Transverse colon (tissue), 4 donors: ENCODE measurements around the gene HSDL2. TPM values are rescaled to one million over a fixed set of nuclear protein-coding genes. Genes with fewer than 3 reads are reported as not detected.
"Not testable (repeated sequence)": the region's sequence is repeated elsewhere in the genome, so short reads cannot be mapped to it uniquely, and the experiment has no call there.

Experiments
- DNase-seq: peaks from one replicate; pipeline ENCODE4 v3.0.0-alpha.2; 2019
- H3K27ac ChIP-seq, 4 donors: fragments of 200-600 bp; sonication (generic); 2 replicates each; pipeline ENCODE4 v1.5.1; 2016 to 2018; ENCODE audit warnings: inconsistent platforms in 4 of 4
- H3K27me3 ChIP-seq: fragments of 200-600 bp; sonication (generic); 2 replicates; pipeline ENCODE4 v1.5.1; 2017; ENCODE audit warnings: inconsistent platforms
- H3K36me3 ChIP-seq, 4 donors: fragments of 200-600 bp; sonication (generic); 2 replicates each; pipeline ENCODE4 v1.5.1; 2017 to 2019; ENCODE audit warnings: inconsistent platforms in 4 of 4
- H3K4me1 ChIP-seq, 4 donors: fragments of 200-600 bp; sonication (generic); 2 replicates each; pipeline ENCODE4 v1.5.1; 2017 to 2020; ENCODE audit warnings: inconsistent platforms in 4 of 4
- H3K4me3 ChIP-seq, 4 donors: fragments of 200-600 bp; sonication (generic); 1 replicate in 1 of 4; 2 replicates in 3 of 4; pipeline versions ENCODE4 v1.5.1 to v1.6.1; 2017 to 2019; ENCODE audit warnings: inconsistent platforms in 4 of 4
- H3K9me3 ChIP-seq, 2 donors: fragments of 200-600 bp; sonication (generic); 2 replicates each; pipeline ENCODE4 v1.5.1; 2017 to 2019; ENCODE audit warnings: inconsistent platforms in 2 of 2
- EP300 ChIP-seq: sonication (generic); formaldehyde crosslinking; IDR thresholded peaks from one replicate; pipeline ENCODE4 v1.6.1; 2017; ENCODE audit warnings: antibody characterized with exemption, low read depth
- POLR2A ChIP-seq: fragments of 450-650 bp; IDR thresholded peaks from one replicate; pipeline ENCODE4 v1.6.1; 2016; ENCODE audit warnings: antibody characterized with exemption, mild to moderate bottlenecking, moderate library complexity
- POLR2AphosphoS5 ChIP-seq, 3 donors: sonication (generic); formaldehyde crosslinking; IDR thresholded peaks; one replicate each; pipeline ENCODE4 v1.6.1; 2016; ENCODE audit warnings: antibody characterized with exemption in 3 of 3
- WGBS, 2 donors: methylation state at CpG; one replicate each; pipeline ENCODE4 v1.1.5; 2018; ENCODE audit warnings: low coverage in 1 of 2; 5-methylcytosine and 5-hydroxymethylcytosine counted together
- in situ Hi-C, 4 donors: fragments of 200-750 bp; cut with MboI; loops; one replicate each; pipeline versions ENCODE4 v1.15.0 to v1.15.1; 2017; ENCODE audit warnings: low sequenced_read_pairs in 3 of 4, low pct_ligation_motif_present in 1 of 4, low pct_unique_long_range_greater_than_20kb in 1 of 4
- intact Hi-C: fragments of 100-400 bp; cut with DNase I; formaldehyde crosslinking; loops from one replicate; pipeline ENCODE4 v1.15.1; 2023; ENCODE audit warnings: low total_unique reads
- total RNA-seq, 4 donors: library from RNA; depleted of rRNA; stranded (reverse); fragments of >200 nt; gene quantifications; one replicate each; pipeline ENCODE4 v1.1.0, GENCODE V29; 2016
- TF ChIP-seq, protein P1 (sequence below), 5 experiments: fragments of 200-600 bp in 3 of 5; fragments of 450-650 bp in 2 of 5; sonication (generic) in 3 of 5; IDR thresholded peaks; 1 replicate in 2 of 5; 2 replicates in 3 of 5; pipeline ENCODE4 v1.5.1; 2016 to 2017; ENCODE audit warnings: antibody characterized with exemption in 5 of 5, inconsistent platforms in 3 of 5, mild to moderate bottlenecking in 2 of 5, moderate library complexity in 1 of 5

Gene HSDL2
- total RNA-seq, 4 donors from 2014 or later = 24.9 to 46.4 (median 28.8) TPM

DNA sequence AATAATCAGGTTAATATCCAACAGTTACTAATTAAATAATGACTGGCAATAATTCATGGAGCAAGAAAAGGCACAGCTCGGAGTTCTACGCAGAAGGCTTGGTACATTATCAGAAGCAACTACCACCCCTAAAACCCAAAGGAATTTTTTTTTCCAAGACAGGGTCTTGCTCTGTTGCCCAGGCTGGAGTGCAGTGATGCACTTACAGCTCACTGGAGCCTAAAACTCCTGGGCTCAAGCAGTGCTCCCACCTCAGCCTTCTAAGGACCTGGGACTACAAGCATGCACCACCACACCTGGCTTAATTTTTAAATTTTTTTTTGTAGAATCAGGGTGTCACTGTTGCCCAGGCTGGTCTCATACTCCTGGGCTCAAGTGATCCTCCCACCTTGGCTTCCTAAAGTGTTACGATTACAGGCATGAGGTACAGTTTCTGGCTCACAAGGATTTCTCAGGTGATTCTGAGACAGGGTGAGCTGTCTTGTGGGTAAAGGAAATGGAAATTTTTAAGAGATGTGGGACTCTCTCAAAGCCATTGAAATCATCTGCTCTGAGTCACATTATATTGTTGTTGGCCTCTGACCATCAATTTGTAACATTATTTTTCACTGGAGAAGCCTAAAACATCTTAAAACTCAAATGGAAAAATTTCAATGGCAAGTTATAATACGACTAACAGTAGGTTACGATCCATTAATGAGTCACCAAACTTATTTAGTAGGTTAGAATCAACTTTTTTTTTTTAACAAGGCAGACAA is 19.7 kb upstream of the HSDL2 start:
- no peaks in the 10 kb centered on the region for H3K4me1 ChIP-seq
- no peak for DNase-seq
- H3K36me3 ChIP-seq = no peaks in the 10 kb centered on the region
- WGBS, 2 donors = 73 to 87% methylated on average over 5 of the region's 5 CpGs
- no peaks in the 10 kb centered on the region for H3K9me3 ChIP-seq
- in situ Hi-C loops = loop anchor here in 3 of 4 donors (5.0 to 25.0 kb wide), 5 partner anchors 265 to 723 kb away; partner anchors contain the start of genes DNAJC25 (in 1 of the 3) and UGCG (in 1 of the 3)
- no peak overlapping the region for H3K27ac ChIP-seq
- TF ChIP-seq POLR2A (no peak), POLR2AphosphoS5 (IDR thresholded peaks at IDR 0.05) (no peak), EP300 (no peak)
- TF ChIP-seq, protein P1, sequence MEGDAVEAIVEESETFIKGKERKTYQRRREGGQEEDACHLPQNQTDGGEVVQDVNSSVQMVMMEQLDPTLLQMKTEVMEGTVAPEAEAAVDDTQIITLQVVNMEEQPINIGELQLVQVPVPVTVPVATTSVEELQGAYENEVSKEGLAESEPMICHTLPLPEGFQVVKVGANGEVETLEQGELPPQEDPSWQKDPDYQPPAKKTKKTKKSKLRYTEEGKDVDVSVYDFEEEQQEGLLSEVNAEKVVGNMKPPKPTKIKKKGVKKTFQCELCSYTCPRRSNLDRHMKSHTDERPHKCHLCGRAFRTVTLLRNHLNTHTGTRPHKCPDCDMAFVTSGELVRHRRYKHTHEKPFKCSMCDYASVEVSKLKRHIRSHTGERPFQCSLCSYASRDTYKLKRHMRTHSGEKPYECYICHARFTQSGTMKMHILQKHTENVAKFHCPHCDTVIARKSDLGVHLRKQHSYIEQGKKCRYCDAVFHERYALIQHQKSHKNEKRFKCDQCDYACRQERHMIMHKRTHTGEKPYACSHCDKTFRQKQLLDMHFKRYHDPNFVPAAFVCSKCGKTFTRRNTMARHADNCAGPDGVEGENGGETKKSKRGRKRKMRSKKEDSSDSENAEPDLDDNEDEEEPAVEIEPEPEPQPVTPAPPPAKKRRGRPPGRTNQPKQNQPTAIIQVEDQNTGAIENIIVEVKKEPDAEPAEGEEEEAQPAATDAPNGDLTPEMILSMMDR (IDR thresholded peaks at IDR 0.05) = no peak
- intact Hi-C loops = loop anchor here (5.0 kb wide), 1 partner anchor 263 kb away; no protein-coding TSS in a partner anchor
- no peaks in the 10 kb centered on the region for H3K27me3 ChIP-seq
- H3K4me3 ChIP-seq = no peak overlapping the region

DNA sequence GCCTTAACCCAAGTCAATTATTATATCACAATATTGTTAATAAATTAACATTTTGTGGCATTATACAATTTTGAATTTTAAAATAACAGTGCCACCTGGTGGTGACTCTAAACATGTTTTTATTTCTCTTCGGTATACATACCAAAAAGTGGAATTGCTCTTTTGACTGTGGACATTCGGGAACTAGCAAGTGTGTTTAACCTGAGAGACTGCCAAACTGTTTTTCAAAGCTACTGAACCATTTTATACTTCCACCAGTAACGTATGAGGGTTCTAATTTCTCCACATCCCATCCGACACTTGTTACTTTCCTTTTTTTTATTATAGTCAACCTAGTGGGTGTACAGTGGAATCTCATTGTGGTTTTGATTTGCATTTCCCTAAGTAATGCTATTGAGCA is 18.3 kb upstream of the HSDL2 start:
- H3K27me3 ChIP-seq = no peaks in the 10 kb centered on the region
- no peaks in the 10 kb centered on the region for H3K4me1 ChIP-seq
- H3K27ac ChIP-seq = no peak overlapping the region
- TF ChIP-seq, protein P1 (IDR thresholded peaks at IDR 0.05) = peak; percentile 65 to 72 (median 68)
- TF ChIP-seq POLR2A = no peak
- intact Hi-C loops (loop anchor here (5.0 kb wide), 1 partner anchor 264 kb away; no protein-coding TSS in a partner anchor), in situ Hi-C loops (loop anchor here in 3 of 4 donors (5.0 to 25.0 kb wide), 5 partner anchors 267 to 724 kb away; partner anchors contain the start of genes DNAJC25 (in 1 of the 3) and UGCG (in 1 of the 3))
- H3K9me3 ChIP-seq = no peaks in the 10 kb centered on the region
- H3K4me3 ChIP-seq = no peak overlapping the region
- H3K36me3 ChIP-seq = no peaks in the 10 kb centered on the region
- DNase-seq = no peak
- WGBS, 2 donors = 13 to 14% methylated on average over 4 of the region's 4 CpGs

DNA sequence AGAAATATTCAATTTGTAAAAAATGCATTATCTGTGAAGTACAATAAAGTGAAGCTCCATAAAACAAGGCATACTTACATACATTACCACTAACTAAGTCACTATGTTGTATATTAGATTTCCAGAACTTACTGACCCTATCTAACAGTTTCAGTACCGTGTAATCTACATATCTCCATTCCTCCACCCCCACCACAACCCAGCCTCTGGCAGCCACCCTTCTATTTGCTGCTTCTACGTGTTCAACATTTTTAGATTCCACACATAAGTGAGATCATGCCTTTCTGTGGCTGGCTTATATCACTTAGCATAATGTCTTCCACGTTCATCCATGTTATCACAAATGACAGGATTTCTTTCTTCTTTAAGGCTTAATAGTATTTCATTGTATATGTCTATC is 15.1 kb upstream of the HSDL2 start:
- DNase-seq = no peak
- H3K27me3 ChIP-seq = no peaks in the 10 kb centered on the region
- H3K4me3 ChIP-seq = no peak overlapping the region
- H3K4me1 ChIP-seq = no peaks in the 10 kb centered on the region
- in situ Hi-C loops = loop anchor here in 3 of 4 donors (5.0 to 25.0 kb wide), 5 partner anchors 270 to 727 kb away; partner anchors contain the start of genes DNAJC25 (in 1 of the 3) and UGCG (in 1 of the 3)
- H3K36me3 ChIP-seq = no peaks in the 10 kb centered on the region
- 69 to 84% methylated on average over 3 of the region's 3 CpGs for WGBS, 2 donors
- intact Hi-C loops = loop anchor here (5.0 kb wide), 1 partner anchor 267 kb away; no protein-coding TSS in a partner anchor
- TF ChIP-seq, protein P1 (IDR thresholded peaks at IDR 0.05) = no peak
- TF ChIP-seq POLR2AphosphoS5 (IDR thresholded peaks at IDR 0.05) (no peak), EP300 (no peak), POLR2A (no peak)
- H3K27ac ChIP-seq = no peak overlapping the region
- peaks cover 0 to 7% of the 10 kb centered on the region in 2 donors for H3K9me3 ChIP-seq

DNA sequence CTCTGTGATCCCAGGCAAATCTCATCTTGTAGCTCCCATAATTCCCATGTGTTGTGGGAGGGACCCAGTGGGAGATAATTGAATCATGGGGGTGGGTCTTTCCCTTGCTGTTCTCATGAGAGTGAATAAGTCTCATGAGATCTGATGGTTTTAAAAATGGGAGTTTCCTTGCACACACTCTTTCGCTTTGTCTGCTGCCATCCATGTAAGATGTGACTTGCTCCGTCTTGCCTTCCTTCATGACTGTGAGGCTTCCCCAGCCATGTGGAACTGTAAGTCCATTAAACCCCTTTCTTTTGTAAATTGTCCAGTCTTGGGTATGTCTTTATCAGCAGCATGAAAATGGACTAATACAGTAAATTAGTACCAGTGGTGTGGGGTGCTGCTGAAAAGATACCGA is 14.7 kb upstream of the HSDL2 start:
- in situ Hi-C loops = loop anchor here in 3 of 4 donors (10.0 to 25.0 kb wide), 4 partner anchors 270 to 728 kb away; partner anchors contain the start of genes DNAJC25 (in 1 of the 3) and UGCG (in 1 of the 3)
- H3K4me1 ChIP-seq, H3K27ac ChIP-seq, H3K27me3 ChIP-seq, DNase-seq, H3K4me3 ChIP-seq, H3K9me3 ChIP-seq, intact Hi-C loops, H3K36me3 ChIP-seq: not testable (repeated sequence)
- 92 to 100% methylated on average over 3 of the region's 3 CpGs for WGBS, 2 donors
